Endothelial cell of umbilical vein (primary cell): ENCODE results near the gene DCPS. TPM values are rescaled to one million over a fixed set of nuclear protein-coding genes. Genes with fewer than 3 reads are reported as not detected.

ENCODE experiments used
- BruUV-seq: library from RNA; stranded (reverse); fragments of 400-500 nt; replicated peaks from 2 replicates; lab custom pipeline; 2021; lab: Mats Ljungman, UMichigan
- CTCF ChIA-PET: fragments of 300-600, 350-600 bp; sonication (Branson Sonifier 250); formaldehyde crosslinking; loops from one replicate; lab custom pipeline; 2021; ENCODE audit warnings: antibody characterized with exemption, inconsistent platforms; lab: Charles Lee
- POLR2A ChIA-PET: fragments of 300-600, 350-600 bp; sonication (Branson Sonifier 250); formaldehyde crosslinking; loops from one replicate; lab custom pipeline; 2021; ENCODE audit warnings: antibody characterized with exemption, inconsistent platforms; lab: Charles Lee
- DNase-seq: peaks from one replicate; pipeline ENCODE4 v3.0.0-alpha.2; 2011; ENCODE audit warnings: low read depth, low spot score
- FAIRE-seq: peaks from 2 replicates; lab custom pipeline; 2011; peaks lifted over from hg19 to GRCh38; lab: Jason Lieb, UNC
- H2AFZ ChIP-seq: 2 replicates; pipeline ENCODE4 v1.6.0; 2012; ENCODE audit warnings: low read depth, low read length, control low read depth, inconsistent platforms
- H3K27ac ChIP-seq: 2 replicates; pipeline ENCODE4 v1.5.1; 2011; ENCODE audit warnings: low read depth, mild to moderate bottlenecking, control low read depth, low read length, moderate library complexity; ENCODE audit not compliant: insufficient read depth
- H3K27me3 ChIP-seq, 2 experiments: 2 replicates each; pipeline versions ENCODE4 v1.6.0 to v1.6.1; 2011; ENCODE audit warnings: low read length in 2 of 2, mixed read lengths in 1 of 2; ENCODE audit not compliant: control insufficient read depth in 2 of 2, insufficient read depth in 2 of 2
- H3K36me3 ChIP-seq, 2 experiments: 2 replicates in 1 of 2; 3 replicates in 1 of 2; pipeline ENCODE4 v1.5.1; 2011; ENCODE audit warnings: low read length in 2 of 2, mild to moderate bottlenecking in 1 of 2, moderate library complexity in 1 of 2; ENCODE audit not compliant: control insufficient read depth in 2 of 2, insufficient read depth in 2 of 2; ENCODE audit errors: extremely low read depth in 1 of 2
- H3K4me1 ChIP-seq: 3 replicates; pipeline ENCODE4 v1.5.1; 2011; ENCODE audit warnings: mild to moderate bottlenecking, low read length; ENCODE audit not compliant: control insufficient read depth, insufficient read depth; ENCODE audit errors: extremely low read depth
- H3K4me2 ChIP-seq: 2 replicates; pipeline ENCODE4 v1.6.1; 2011; ENCODE audit warnings: low read length, control low read depth, mixed read lengths; ENCODE audit not compliant: insufficient read depth
- H3K4me3 ChIP-seq, 3 experiments: fragments of 200-600 bp in 1 of 3; sonication (generic), shearing (Covaris generic) in 1 of 3; replicated peaks in 1 of 3; 2 replicates each; pipeline ENCODE4 v1.5.1; 2011 to 2016; ENCODE audit warnings: control low read depth in 3 of 3, low read length in 3 of 3, mild to moderate bottlenecking in 2 of 3, inconsistent platforms in 1 of 3, low read depth in 1 of 3, moderate library complexity in 1 of 3; ENCODE audit not compliant: insufficient read depth in 1 of 3
- H3K79me2 ChIP-seq: 2 replicates; pipeline ENCODE4 v1.6.0; 2012; ENCODE audit warnings: low read length, inconsistent platforms; ENCODE audit not compliant: control insufficient read depth, insufficient read depth
- H3K9ac ChIP-seq: replicated peaks from 2 replicates; pipeline ENCODE3; 2011; ENCODE audit warnings: low read length, control low read depth; ENCODE audit not compliant: insufficient read depth; ENCODE audit errors: extremely low read depth
- H3K9me1 ChIP-seq: replicated peaks from 3 replicates; pipeline ENCODE4 v1.6.0; 2011; ENCODE audit warnings: mild to moderate bottlenecking, low read length; ENCODE audit not compliant: control insufficient read depth, insufficient read depth; ENCODE audit errors: extremely low read depth
- H3K9me3 ChIP-seq: replicated peaks from 2 replicates; pipeline ENCODE4 v1.5.1; 2012; ENCODE audit warnings: low read length, inconsistent platforms; ENCODE audit not compliant: control insufficient read depth, insufficient read depth
- H4K20me1 ChIP-seq: replicated peaks from 2 replicates; pipeline ENCODE3; 2011; ENCODE audit warnings: mild to moderate bottlenecking, low read length; ENCODE audit not compliant: control insufficient read depth, insufficient read depth; ENCODE audit errors: extremely low read depth
- CTCF ChIP-seq, 2 donors: IDR thresholded peaks; 1 replicate in 1 of 2; 2 replicates in 1 of 2; pipeline ENCODE4 v1.5.1; 2011; ENCODE audit warnings: low read length in 2 of 2, mild to moderate bottlenecking in 2 of 2, moderate library complexity in 2 of 2, control low read depth in 1 of 2, inconsistent platforms in 1 of 2, low read depth in 1 of 2; ENCODE audit not compliant: insufficient read depth in 1 of 2; ENCODE audit errors: extremely low read depth in 1 of 2
- EZH2 ChIP-seq: IDR thresholded peaks from 2 replicates; pipeline ENCODE4 v1.6.1; 2012; ENCODE audit warnings: borderline replicate concordance, low read depth, mild to moderate bottlenecking, moderate library complexity, low read length, inconsistent platforms; ENCODE audit not compliant: severe bottlenecking
- FOS ChIP-seq: IDR thresholded peaks from 2 replicates; pipeline ENCODE4 v1.6.1; 2011; ENCODE audit warnings: mild to moderate bottlenecking, low read length, moderate library complexity, borderline replicate concordance; ENCODE audit not compliant: insufficient read depth
- GATA2 ChIP-seq: IDR thresholded peaks from 2 replicates; pipeline ENCODE4 v1.7.0; 2011; ENCODE audit warnings: low read depth, mild to moderate bottlenecking, moderate library complexity, mixed read lengths, low read length; ENCODE audit not compliant: insufficient read length, insufficient read depth
- JUN ChIP-seq: IDR thresholded peaks from 2 replicates; pipeline ENCODE4 v1.6.1; 2011; ENCODE audit warnings: borderline replicate concordance, low read depth; ENCODE audit not compliant: insufficient read length, insufficient read depth
- MAX ChIP-seq: IDR thresholded peaks from 2 replicates; pipeline ENCODE4 v1.6.1; 2011; ENCODE audit not compliant: insufficient read depth, insufficient read length
- MYC ChIP-seq: IDR thresholded peaks from one replicate; pipeline ENCODE4 v1.6.1; 2011; ENCODE audit warnings: mild to moderate bottlenecking, low read depth, low read length
- POLR2A ChIP-seq: IDR thresholded peaks from 2 replicates; pipeline ENCODE4 v1.6.1; 2012; ENCODE audit warnings: low read depth, mild to moderate bottlenecking, control low read depth, low read length
- POLR2AphosphoS5 ChIP-seq: IDR thresholded peaks from 2 replicates; pipeline ENCODE4 v1.6.1; 2012; ENCODE audit warnings: low read depth, mild to moderate bottlenecking, control low read depth, low read length, moderate library complexity; ENCODE audit not compliant: insufficient read depth
- dilution Hi-C: fragments of 300-500 bp; cut with MboI; formaldehyde crosslinking; loops from one replicate; pipeline ENCODE4 v1.15.0; 2019; ENCODE audit warnings: low sequenced_read_pairs; ENCODE audit not compliant: extremely low pct_ligation_motif_present
- intact Hi-C: fragments of 100-400 bp; cut with micrococcal nuclease; formaldehyde crosslinking; loops from one replicate; pipeline ENCODE4 v1.10.0; 2022
- polyA plus RNA-seq, 4 experiments: library from polyadenylated mRNA; depleted of rRNA in 3 of 4; stranded (reverse) in 3 of 4; unstranded in 1 of 4; fragments of >200 nt; gene quantifications; 2 replicates each; pipeline versions ENCODE4 v1.2.1 to v1.2.3, GENCODE V29; 2011 to 2012; ENCODE audit warnings: missing spikeins in 1 of 4
- total RNA-seq: library from RNA; stranded (reverse); gene quantifications from 2 replicates; pipeline ENCODE4 v1.2.3, GENCODE V29; 2021

The DCPS gene
- total and polyA plus RNA-seq, 2 donors (not counting 3 experiments of a cell fraction or from before 2014, with no cell fraction given): 19.6 to 36.0 TPM

GRCh38 chr11:126305699-126306098, 1.8 kb downstream of the DCPS start:
- H3K36me3 ChIP-seq: no peaks in the 10 kb centered on the region
- DNase-seq: no peak
- H3K4me1 ChIP-seq: no peaks in the 10 kb centered on the region
- H3K4me2 ChIP-seq: no peak overlapping the region
- H3K9me1 ChIP-seq: no peaks in the 10 kb centered on the region
- H3K9me3 ChIP-seq: no peaks in the 10 kb centered on the region
- H2AFZ ChIP-seq: no peak overlapping the region
- ChIA-PET POLR2A (no interaction called here), CTCF (interaction anchor here (10.7 kb wide), 1 partner anchor 177 kb away, joined by 437 read pairs; no protein-coding TSS in a partner anchor)
- H4K20me1 ChIP-seq: no peaks in the 10 kb centered on the region
- FAIRE-seq: no peak
- no peak overlapping the region for H3K4me3 ChIP-seq
- H3K79me2 ChIP-seq: no peaks in the 10 kb centered on the region
- dilution Hi-C loops: no loop called here
- H3K27me3 ChIP-seq: no peaks in the 10 kb centered on the region
- H3K9ac ChIP-seq: no peak overlapping the region
- intact Hi-C loops: no loop called here
- TF ChIP-seq CTCF (IDR thresholded peaks at IDR 0.05; ENCODE audit: extremely low read depth in 1 of 2, insufficient read depth in 1 of 2, low read depth in 1 of 2, low read length in 2 of 2) (no peak), FOS (no peak), EZH2 (no peak), GATA2 (no peak), POLR2AphosphoS5 (no peak), POLR2A (no peak), MYC (no peak), JUN (no peak), MAX (no peak)
- no TSS peak for BruUV-seq
- H3K27ac ChIP-seq: no peak overlapping the region
